ENCODE measurements around the gene CRBN. TPM values are rescaled to one million over a fixed set of nuclear protein-coding genes. Genes with fewer than 3 reads are reported as not detected.
A peak's percentile ranks its signal among the peaks of the same experiment; 100 is the strongest.

Gene CRBN
- total and polyA plus RNA-seq, 9 of the 15 experiments (the other 6 are each of a cell fraction or from before 2014, with no cell fraction given) = 40.8 to 331 (median 57.4) TPM

DNA sequence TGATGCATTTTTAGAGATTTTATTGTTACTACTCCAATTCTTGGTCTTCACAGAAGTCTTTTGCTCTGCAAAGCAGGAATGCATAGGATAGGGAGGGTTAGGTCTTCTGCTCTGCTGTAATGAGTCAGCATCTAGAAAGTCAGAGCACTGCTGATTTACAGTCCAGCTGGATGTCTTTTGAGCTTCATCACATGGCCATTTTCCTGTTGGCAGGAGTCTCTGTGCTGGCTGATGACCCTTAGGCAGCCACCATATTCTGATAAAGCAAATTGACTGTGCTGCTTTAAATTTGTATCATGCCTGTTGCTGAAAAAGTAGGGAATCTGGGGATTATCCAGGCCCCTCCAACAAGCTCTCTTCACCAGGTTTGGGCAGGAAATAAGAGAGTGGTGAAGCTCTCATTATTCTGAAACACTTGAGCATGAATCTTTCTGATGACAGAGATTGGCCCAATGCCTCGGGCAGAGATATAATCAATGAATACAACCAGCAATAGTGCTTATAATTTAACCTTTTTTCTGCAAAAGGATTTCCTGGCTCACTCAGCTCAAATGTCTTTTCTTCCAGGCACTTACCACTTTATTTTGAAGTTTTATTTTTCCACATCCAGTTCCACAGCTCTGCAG, 9.7 kb upstream of the CRBN start (continued):
- peak; percentile 94 for TF ChIP-seq MAFG (tag; conservative IDR thresholded peaks at IDR 0.05)
- TF ChIP-seq CXXC5 (CRISPR knock-in tag; IDR thresholded peaks at IDR 0.05) = 0 out of 2 replicates have a peak, but pooled peaks have one; percentile 16
- TF ChIP-seq, protein P1, sequence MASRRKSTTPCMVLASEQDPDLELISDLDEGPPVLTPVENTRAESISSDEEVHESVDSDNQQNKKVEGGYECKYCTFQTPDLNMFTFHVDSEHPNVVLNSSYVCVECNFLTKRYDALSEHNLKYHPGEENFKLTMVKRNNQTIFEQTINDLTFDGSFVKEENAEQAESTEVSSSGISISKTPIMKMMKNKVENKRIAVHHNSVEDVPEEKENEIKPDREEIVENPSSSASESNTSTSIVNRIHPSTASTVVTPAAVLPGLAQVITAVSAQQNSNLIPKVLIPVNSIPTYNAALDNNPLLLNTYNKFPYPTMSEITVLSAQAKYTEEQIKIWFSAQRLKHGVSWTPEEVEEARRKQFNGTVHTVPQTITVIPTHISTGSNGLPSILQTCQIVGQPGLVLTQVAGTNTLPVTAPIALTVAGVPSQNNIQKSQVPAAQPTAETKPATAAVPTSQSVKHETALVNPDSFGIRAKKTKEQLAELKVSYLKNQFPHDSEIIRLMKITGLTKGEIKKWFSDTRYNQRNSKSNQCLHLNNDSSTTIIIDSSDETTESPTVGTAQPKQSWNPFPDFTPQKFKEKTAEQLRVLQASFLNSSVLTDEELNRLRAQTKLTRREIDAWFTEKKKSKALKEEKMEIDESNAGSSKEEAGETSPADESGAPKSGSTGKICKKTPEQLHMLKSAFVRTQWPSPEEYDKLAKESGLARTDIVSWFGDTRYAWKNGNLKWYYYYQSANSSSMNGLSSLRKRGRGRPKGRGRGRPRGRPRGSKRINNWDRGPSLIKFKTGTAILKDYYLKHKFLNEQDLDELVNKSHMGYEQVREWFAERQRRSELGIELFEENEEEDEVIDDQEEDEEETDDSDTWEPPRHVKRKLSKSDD (conservative IDR thresholded peaks at IDR 0.05; ENCODE audit: low read length) = no peak
- no peak for TF ChIP-seq BMI1 (IDR thresholded peaks at IDR 0.05; ENCODE audit: low read length)
- no peak for TF ChIP-seq RNF2 (IDR thresholded peaks at IDR 0.05)
- no peak for TF ChIP-seq ZNF274 (IDR thresholded peaks at IDR 0.05; ENCODE audit: borderline replicate concordance, low read depth, low read length)
- TF ChIP-seq, protein P2, sequence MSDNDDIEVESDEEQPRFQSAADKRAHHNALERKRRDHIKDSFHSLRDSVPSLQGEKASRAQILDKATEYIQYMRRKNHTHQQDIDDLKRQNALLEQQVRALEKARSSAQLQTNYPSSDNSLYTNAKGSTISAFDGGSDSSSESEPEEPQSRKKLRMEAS (CRISPR knock-in tag; IDR thresholded peaks at IDR 0.05) = no peak
- no peak for TF ChIP-seq YBX1 (IDR thresholded peaks at IDR 0.05)
- no peak for TF ChIP-seq MCM5 (IDR thresholded peaks at IDR 0.05; ENCODE audit: low read depth)
- TF ChIP-seq NFE2L1 (tag; IDR thresholded peaks at IDR 0.05; ENCODE audit: borderline replicate concordance, low read depth) = no peak
- TF ChIP-seq ZNF830 (CRISPR knock-in tag; IDR thresholded peaks at IDR 0.05) = no peak
- no peak for TF ChIP-seq MXI1 (IDR thresholded peaks at IDR 0.05; ENCODE audit: low read depth, low read length)
- no peak for TF ChIP-seq LCOR (CRISPR knock-in tag; IDR thresholded peaks at IDR 0.05)
- TF ChIP-seq DIDO1 (tag; IDR thresholded peaks at IDR 0.05; ENCODE audit: low read depth) = no peak
- TF ChIP-seq, protein P3, sequence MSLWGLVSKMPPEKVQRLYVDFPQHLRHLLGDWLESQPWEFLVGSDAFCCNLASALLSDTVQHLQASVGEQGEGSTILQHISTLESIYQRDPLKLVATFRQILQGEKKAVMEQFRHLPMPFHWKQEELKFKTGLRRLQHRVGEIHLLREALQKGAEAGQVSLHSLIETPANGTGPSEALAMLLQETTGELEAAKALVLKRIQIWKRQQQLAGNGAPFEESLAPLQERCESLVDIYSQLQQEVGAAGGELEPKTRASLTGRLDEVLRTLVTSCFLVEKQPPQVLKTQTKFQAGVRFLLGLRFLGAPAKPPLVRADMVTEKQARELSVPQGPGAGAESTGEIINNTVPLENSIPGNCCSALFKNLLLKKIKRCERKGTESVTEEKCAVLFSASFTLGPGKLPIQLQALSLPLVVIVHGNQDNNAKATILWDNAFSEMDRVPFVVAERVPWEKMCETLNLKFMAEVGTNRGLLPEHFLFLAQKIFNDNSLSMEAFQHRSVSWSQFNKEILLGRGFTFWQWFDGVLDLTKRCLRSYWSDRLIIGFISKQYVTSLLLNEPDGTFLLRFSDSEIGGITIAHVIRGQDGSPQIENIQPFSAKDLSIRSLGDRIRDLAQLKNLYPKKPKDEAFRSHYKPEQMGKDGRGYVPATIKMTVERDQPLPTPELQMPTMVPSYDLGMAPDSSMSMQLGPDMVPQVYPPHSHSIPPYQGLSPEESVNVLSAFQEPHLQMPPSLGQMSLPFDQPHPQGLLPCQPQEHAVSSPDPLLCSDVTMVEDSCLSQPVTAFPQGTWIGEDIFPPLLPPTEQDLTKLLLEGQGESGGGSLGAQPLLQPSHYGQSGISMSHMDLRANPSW (CRISPR knock-in tag; IDR thresholded peaks at IDR 0.05) = no peak
- no peak for TF ChIP-seq SMC3 (conservative IDR thresholded peaks at IDR 0.05; ENCODE audit: insufficient read depth, low read depth, low read length)
- TF ChIP-seq, protein P4, sequence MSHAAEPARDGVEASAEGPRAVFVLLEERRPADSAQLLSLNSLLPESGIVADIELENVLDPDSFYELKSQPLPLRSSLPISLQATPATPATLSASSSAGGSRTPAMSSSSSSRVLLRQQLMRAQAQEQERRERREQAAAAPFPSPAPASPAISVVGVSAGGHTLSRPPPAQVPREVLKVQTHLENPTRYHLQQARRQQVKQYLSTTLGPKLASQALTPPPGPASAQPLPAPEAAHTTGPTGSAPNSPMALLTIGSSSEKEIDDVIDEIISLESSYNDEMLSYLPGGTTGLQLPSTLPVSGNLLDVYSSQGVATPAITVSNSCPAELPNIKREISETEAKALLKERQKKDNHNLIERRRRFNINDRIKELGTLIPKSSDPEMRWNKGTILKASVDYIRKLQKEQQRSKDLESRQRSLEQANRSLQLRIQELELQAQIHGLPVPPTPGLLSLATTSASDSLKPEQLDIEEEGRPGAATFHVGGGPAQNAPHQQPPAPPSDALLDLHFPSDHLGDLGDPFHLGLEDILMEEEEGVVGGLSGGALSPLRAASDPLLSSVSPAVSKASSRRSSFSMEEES (CRISPR knock-in tag; IDR thresholded peaks at IDR 0.05) = no peak
- peak; percentile 67 for TF ChIP-seq CBFA2T3 (IDR thresholded peaks at IDR 0.05)
- TF ChIP-seq TEAD4 (IDR thresholded peaks at IDR 0.05; ENCODE audit: low read length) = peak; percentile 34
- no peak for TF ChIP-seq TEAD4 (CRISPR knock-in tag; IDR thresholded peaks at IDR 0.05; ENCODE audit: borderline replicate concordance)

Measured in K562 (cell line).